Ishikawa (cell line): ENCODE measurements around the gene PARP9.

Experiments used
- CEBPB ChIP-seq: IDR thresholded peaks from 2 replicates; pipeline ENCODE4 v1.6.1; 2012
- EGR1 ChIP-seq: IDR thresholded peaks from 2 replicates; pipeline ENCODE4 v1.6.1; 2012
- EP300 ChIP-seq: IDR thresholded peaks from 2 replicates; pipeline ENCODE4 v1.6.1; 2012; ENCODE audit warnings: borderline replicate concordance
- FOXM1 ChIP-seq: IDR thresholded peaks from 2 replicates; pipeline ENCODE4 v1.6.1; 2012; ENCODE audit warnings: low read depth, borderline replicate concordance
- RAD21 ChIP-seq: IDR thresholded peaks from 2 replicates; pipeline ENCODE4 v1.6.1; 2012; ENCODE audit warnings: low read depth
- TCF12 ChIP-seq: IDR thresholded peaks from 2 replicates; pipeline ENCODE4 v1.6.1; 2012; ENCODE audit warnings: low read depth
- YY1 ChIP-seq: IDR thresholded peaks from 2 replicates; pipeline ENCODE4 v1.6.1; 2012; ENCODE audit warnings: low read depth
- TF ChIP-seq, protein P1 (sequence below): IDR thresholded peaks from 2 replicates; pipeline ENCODE4 v1.6.1; 2012

DNA sequence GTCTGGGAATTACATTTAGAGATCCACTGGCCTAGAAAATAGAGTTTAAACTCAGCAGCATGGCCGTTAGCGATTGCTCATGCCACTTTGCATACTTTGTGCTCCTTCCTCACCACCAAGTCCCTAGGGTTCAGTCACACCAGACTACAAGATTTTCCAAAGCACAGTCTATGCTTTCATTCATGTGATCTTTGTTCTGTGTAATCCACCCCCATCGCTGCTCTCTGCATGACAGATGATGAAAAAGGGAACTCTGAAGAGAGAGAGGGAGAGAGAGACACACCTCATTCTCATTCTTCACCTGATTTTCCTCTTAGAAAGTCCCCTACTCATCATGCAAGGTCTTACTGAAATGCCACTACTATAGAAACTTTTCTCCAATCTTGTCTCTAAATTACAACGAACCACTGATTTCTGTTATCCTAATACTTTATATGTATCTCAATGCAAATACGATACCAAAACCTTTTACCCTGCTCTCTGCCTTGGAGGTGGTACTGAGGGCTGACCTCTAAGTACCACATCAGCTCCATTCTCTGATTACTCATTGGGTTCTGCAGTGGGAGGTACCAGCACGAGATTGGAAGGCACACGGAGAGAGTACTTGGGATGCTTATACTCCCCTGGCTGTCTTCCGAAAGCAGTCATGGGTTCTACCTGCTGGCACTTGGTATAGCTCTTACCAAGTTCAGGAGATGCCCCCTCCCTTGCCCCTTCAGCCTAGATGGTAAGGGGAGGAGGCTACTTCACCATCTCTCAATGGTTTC lies 12.3 kb upstream of the PARP9 start:
- TF ChIP-seq TCF12 (no peak), EGR1 (no peak), RAD21 (no peak), EP300 (no peak), YY1 (no peak), FOXM1 (no peak), CEBPB (no peak)
- TF ChIP-seq, protein P1, sequence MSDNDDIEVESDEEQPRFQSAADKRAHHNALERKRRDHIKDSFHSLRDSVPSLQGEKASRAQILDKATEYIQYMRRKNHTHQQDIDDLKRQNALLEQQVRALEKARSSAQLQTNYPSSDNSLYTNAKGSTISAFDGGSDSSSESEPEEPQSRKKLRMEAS: no peak
